HCT116 (cell line): Measurements from ENCODE around the gene NCDN. TPM values are rescaled to one million over a fixed set of nuclear protein-coding genes. Genes with fewer than 3 reads are reported as not detected.

Experiments used
- ATAC-seq: fragments of 200-7000 bp; cut with Tn5 transposase; 2 replicates; pipeline ENCODE4 v1.9.1; 2020; ENCODE audit warnings: mild to moderate bottlenecking, moderate library complexity
- BruUV-seq: library from RNA; stranded (reverse); fragments of 400-500 nt; replicated peaks from 2 replicates; lab custom pipeline; 2021; lab: Mats Ljungman, UMichigan
- CTCF ChIA-PET: fragments of 300-600 bp; sonication (Branson Sonifier 250); formaldehyde crosslinking; loops from one replicate; lab custom pipeline; 2021; ENCODE audit warnings: antibody characterized with exemption; lab: Charles Lee
- POLR2A ChIA-PET: fragments of 300-600, 350-600 bp; sonication (Branson Sonifier 250); formaldehyde crosslinking; loops from one replicate; lab custom pipeline; 2021; ENCODE audit warnings: antibody characterized with exemption; lab: Charles Lee
- RAD21 ChIA-PET, 2 experiments: fragments of 300-600 bp; sonication (Branson Sonifier 250); formaldehyde crosslinking; loops; one replicate each; lab custom pipeline; 2023; ENCODE audit warnings: low total read pairs in 2 of 2; ENCODE audit not compliant: uncharacterized antibody in 2 of 2, unreplicated experiment in 2 of 2, low non-redundant PET in 1 of 2; lab: Charles Lee
- DNase-seq: peaks from one replicate; pipeline ENCODE4 v3.0.0-alpha.2; 2010; ENCODE audit warnings: low read depth, low spot score
- H2AFZ ChIP-seq: fragments of 200-600 bp; shearing (Covaris generic), sonication (generic); 2 replicates; pipeline ENCODE4 v1.6.1; 2017; ENCODE audit warnings: low read depth, mixed run types, mixed read lengths, antibody characterized with exemption, low read length; ENCODE audit not compliant: poor library complexity, severe bottlenecking
- H3K27ac ChIP-seq: 2 replicates; pipeline ENCODE4 v1.5.1; 2012; ENCODE audit warnings: low read depth, low read length
- H3K27me3 ChIP-seq: fragments of 200-600 bp; sonication (generic); 2 replicates; pipeline ENCODE4 v1.6.1; 2016; ENCODE audit warnings: mixed run types, low read length, mixed read lengths; ENCODE audit not compliant: insufficient read depth
- H3K36me3 ChIP-seq, 2 experiments: fragments of 200-500 bp in 1 of 2; fragments of 200-600 bp in 1 of 2; sonication (Bioruptor generic) in 1 of 2; sonication (generic) in 1 of 2; 2 replicates each; pipeline versions ENCODE4 v1.5.1 to v1.6.1; 2014 to 2016; ENCODE audit warnings: low read length in 2 of 2, inconsistent platforms in 1 of 2, mixed read lengths in 1 of 2, mixed run types in 1 of 2; ENCODE audit not compliant: insufficient read depth in 2 of 2, control insufficient read depth in 1 of 2
- H3K4me1 ChIP-seq, 2 experiments: fragments of 200-600 bp in 1 of 2; sonication (generic) in 1 of 2; 2 replicates each; pipeline versions ENCODE4 v1.5.1 to v1.6.1; 2012 to 2017; ENCODE audit warnings: low read length in 2 of 2, inconsistent platforms in 1 of 2, mild to moderate bottlenecking in 1 of 2, mixed read lengths in 1 of 2, mixed run types in 1 of 2, moderate library complexity in 1 of 2; ENCODE audit not compliant: insufficient read depth in 2 of 2, control insufficient read depth in 1 of 2
- H3K4me2 ChIP-seq: fragments of 200-600 bp; sonication (generic); 2 replicates; pipeline ENCODE4 v1.6.1; 2017; ENCODE audit warnings: mixed run types, low read length, mixed read lengths
- H3K4me3 ChIP-seq, 2 experiments: fragments of 200-600 bp in 1 of 2; sonication (generic) in 1 of 2; replicated peaks in 1 of 2; 2 replicates each; pipeline ENCODE4 v1.5.1; 2011 to 2016; ENCODE audit warnings: low read length in 2 of 2, control low read depth in 1 of 2, low read depth in 1 of 2, mild to moderate bottlenecking in 1 of 2, mixed read lengths in 1 of 2, mixed run types in 1 of 2
- H3K79me2 ChIP-seq: fragments of 200-600 bp; sonication (generic); 2 replicates; pipeline ENCODE4 v1.6.1; 2017; ENCODE audit warnings: mild to moderate bottlenecking, mixed run types, low read length, moderate library complexity, mixed read lengths; ENCODE audit not compliant: insufficient read depth
- H3K9ac ChIP-seq: fragments of 200-600 bp; sonication (generic); 2 replicates; pipeline ENCODE4 v1.6.1; 2016; ENCODE audit warnings: low read length, mixed read lengths
- H3K9me2 ChIP-seq: fragments of 200-600 bp; sonication (generic), shearing (Covaris generic); 2 replicates; pipeline ENCODE4 v1.6.1; 2017; ENCODE audit warnings: mixed run types, mild to moderate bottlenecking, moderate library complexity; ENCODE audit not compliant: insufficient read depth
- H3K9me3 ChIP-seq, 2 experiments: fragments of 200-500 bp in 1 of 2; fragments of 200-600 bp in 1 of 2; sonication (Bioruptor generic) in 1 of 2; sonication (generic) in 1 of 2; 2 replicates each; pipeline ENCODE4 v1.6.1; 2014 to 2017; ENCODE audit warnings: low read length in 2 of 2, mixed read lengths in 2 of 2, inconsistent platforms in 1 of 2, low read depth in 1 of 2, mild to moderate bottlenecking in 1 of 2, mixed run types in 1 of 2, moderate library complexity in 1 of 2; ENCODE audit not compliant: control insufficient read depth in 1 of 2, insufficient read depth in 1 of 2
- H4K20me1 ChIP-seq: fragments of 200-600 bp; sonication (generic), shearing (Covaris generic); 2 replicates; pipeline ENCODE4 v1.6.1; 2017; ENCODE audit warnings: mixed run types, mild to moderate bottlenecking, moderate library complexity; ENCODE audit not compliant: insufficient read depth
- EZH2phosphoT487 ChIP-seq: fragments of 200-600 bp; IDR thresholded peaks from 2 replicates; pipeline ENCODE4 v1.6.1; 2018; ENCODE audit warnings: antibody characterized with exemption, borderline replicate concordance
- POLR2AphosphoS5 ChIP-seq: IDR thresholded peaks from 2 replicates; pipeline ENCODE4 v1.6.1; 2011; ENCODE audit warnings: mild to moderate bottlenecking, low read depth, low read length, moderate library complexity
- SP1 ChIP-seq: IDR thresholded peaks from 2 replicates; pipeline ENCODE4 v1.6.1; 2012; ENCODE audit warnings: low read depth
- intact Hi-C: fragments of 100-400 bp; cut with micrococcal nuclease; formaldehyde crosslinking; loops from 2 replicates; pipeline ENCODE4 v1.10.0; 2022
- total RNA-seq: library from RNA; stranded (reverse); gene quantifications from one replicate; pipeline ENCODE4 v1.2.1, GENCODE V29; 2021; ENCODE audit not compliant: unreplicated experiment
- TF ChIP-seq, protein P1 (sequence below), 3 experiments: fragments of 200-600 bp in 1 of 3; sonication (generic) in 1 of 3; IDR thresholded peaks in 2 of 3; conservative IDR thresholded peaks in 1 of 3; 2 replicates each; pipeline ENCODE4 v1.5.1; 2012 to 2017; ENCODE audit warnings: low read depth in 2 of 3, low read length in 2 of 3, antibody characterized with exemption in 1 of 3, borderline replicate concordance in 1 of 3, control low read depth in 1 of 3, mild to moderate bottlenecking in 1 of 3, mixed read lengths in 1 of 3, mixed run types in 1 of 3, moderate library complexity in 1 of 3; ENCODE audit not compliant: insufficient read depth in 1 of 3

Gene NCDN
- total RNA-seq, 1 experiment from 2014 or later: 24.5 TPM

DNA sequence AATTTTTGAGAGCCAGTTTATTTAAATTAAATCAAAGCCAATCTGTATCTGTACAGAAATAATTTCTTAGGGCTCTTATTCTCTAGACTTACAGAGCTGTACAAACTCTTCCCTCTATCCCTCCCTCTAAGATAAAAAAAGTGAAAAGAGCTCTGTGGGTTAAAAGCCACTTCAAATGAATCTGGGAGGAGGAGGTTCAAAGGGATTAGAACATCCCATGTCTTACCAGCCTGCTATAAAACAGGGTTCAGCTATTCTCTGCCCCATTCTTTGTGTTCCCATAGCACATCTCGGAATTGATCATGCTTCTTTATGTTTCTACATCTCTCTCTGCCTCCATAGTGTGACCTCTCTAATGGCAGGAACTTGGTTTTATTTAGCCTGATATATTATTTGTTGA, 19.8 kb upstream of the NCDN start (continued):
- TF ChIP-seq, protein P1, sequence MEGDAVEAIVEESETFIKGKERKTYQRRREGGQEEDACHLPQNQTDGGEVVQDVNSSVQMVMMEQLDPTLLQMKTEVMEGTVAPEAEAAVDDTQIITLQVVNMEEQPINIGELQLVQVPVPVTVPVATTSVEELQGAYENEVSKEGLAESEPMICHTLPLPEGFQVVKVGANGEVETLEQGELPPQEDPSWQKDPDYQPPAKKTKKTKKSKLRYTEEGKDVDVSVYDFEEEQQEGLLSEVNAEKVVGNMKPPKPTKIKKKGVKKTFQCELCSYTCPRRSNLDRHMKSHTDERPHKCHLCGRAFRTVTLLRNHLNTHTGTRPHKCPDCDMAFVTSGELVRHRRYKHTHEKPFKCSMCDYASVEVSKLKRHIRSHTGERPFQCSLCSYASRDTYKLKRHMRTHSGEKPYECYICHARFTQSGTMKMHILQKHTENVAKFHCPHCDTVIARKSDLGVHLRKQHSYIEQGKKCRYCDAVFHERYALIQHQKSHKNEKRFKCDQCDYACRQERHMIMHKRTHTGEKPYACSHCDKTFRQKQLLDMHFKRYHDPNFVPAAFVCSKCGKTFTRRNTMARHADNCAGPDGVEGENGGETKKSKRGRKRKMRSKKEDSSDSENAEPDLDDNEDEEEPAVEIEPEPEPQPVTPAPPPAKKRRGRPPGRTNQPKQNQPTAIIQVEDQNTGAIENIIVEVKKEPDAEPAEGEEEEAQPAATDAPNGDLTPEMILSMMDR (IDR thresholded peaks at IDR 0.05 in 2 of 3, conservative IDR thresholded peaks at IDR 0.05 in 1 of 3; ENCODE audit: borderline replicate concordance in 1 of 3, insufficient read depth in 1 of 3, low read depth in 2 of 3, low read length in 2 of 3): no peak
- TF ChIP-seq EZH2phosphoT487: no peak
- TF ChIP-seq SP1: no peak

DNA sequence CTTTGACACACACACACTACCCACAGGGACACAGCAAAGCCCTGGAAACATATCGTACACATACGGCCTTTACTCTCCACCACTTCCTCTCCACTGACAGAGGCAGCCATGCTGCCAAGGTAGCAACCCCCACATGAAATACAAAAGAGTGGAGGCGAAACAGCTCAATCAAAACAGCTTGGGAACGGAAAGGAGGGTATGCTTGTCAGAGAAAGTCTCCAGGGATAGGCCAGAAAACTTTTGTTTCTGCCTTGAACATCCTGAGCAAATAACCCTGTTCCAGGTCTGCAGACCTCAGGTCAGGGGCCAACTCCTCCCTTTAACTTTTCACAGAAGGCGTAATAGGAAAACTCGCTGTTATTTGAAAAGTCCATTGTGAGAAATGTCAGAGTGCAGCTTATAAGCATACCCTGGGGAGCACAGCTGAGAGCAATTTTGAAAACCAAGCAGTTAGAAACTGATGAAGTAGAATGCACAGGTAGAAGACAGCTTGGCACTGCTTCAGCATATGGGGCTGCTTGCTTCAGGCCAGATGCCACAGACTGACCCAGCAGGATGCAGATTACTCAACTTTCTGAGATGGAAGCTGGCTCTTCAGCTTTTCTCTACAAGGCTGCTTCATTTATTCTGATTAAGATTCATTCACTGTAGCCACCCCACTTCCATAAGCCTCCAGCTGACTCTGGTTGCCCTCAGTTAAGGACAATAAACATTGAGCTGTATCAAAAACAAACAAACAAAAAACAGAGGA, 18.4 kb upstream of the NCDN start:
- no peak overlapping the region for H3K4me2 ChIP-seq
- no peaks in the 10 kb centered on the region for H3K9me3 ChIP-seq
- H2AFZ ChIP-seq: no peak overlapping the region
- peaks cover 0 to 2% of the 10 kb centered on the region in 2 experiments; a peak in 1 of 4 replicates for H3K36me3 ChIP-seq
- peaks cover 16% of the 10 kb centered on the region; the same call in 1 of the 2 replicates for H3K79me2 ChIP-seq
- no peaks in the 10 kb centered on the region for H3K27me3 ChIP-seq
- H4K20me1 ChIP-seq: no peaks in the 10 kb centered on the region
- DNase-seq: no peak
- no peak overlapping the region for H3K27ac ChIP-seq
- no peak for ATAC-seq
- intact Hi-C loops: no loop called here
- H3K9me2 ChIP-seq: no peaks in the 10 kb centered on the region
- ChIA-PET RAD21 (no interaction called here), POLR2A (no interaction called here), CTCF (no interaction called here)
- no peak overlapping the region for H3K4me3 ChIP-seq
- no peaks in the 10 kb centered on the region for H3K4me1 ChIP-seq
- TF ChIP-seq, protein P1 (IDR thresholded peaks at IDR 0.05 in 2 of 3, conservative IDR thresholded peaks at IDR 0.05 in 1 of 3; ENCODE audit: borderline replicate concordance in 1 of 3, insufficient read depth in 1 of 3, low read depth in 2 of 3, low read length in 2 of 3): no peak
- TF ChIP-seq POLR2AphosphoS5: no peak
- no peak overlapping the region for H3K9ac ChIP-seq
- no TSS peak for BruUV-seq
